ENCODE results near the gene CEP55.
"Not testable (repeated sequence)": the region's sequence is repeated elsewhere in the genome, so short reads cannot be mapped to it uniquely, and the experiment has no call there.

CEP55 gene

GRCh38 chr10:93515071-93516005 is 18.9 kb downstream of the CEP55 start:
- DNase-seq: no peak

GRCh38 chr10:93516006-93516380 is 19.6 kb downstream of the CEP55 start:
- DNase-seq: no peak

GRCh38 chr10:93518531-93518930 is 22.1 kb downstream of the CEP55 start:
- DNase-seq: no peak

GRCh38 chr10:93535293-93535692 is 38.9 kb downstream of the CEP55 start:
- no peak for DNase-seq

- DNase-seq: not testable (repeated sequence)
These were observed 44.5 kb downstream of the CEP55 start for GRCh38 chr10:93540871-93541270.

GRCh38 chr10:93541402-93542357 is 45.3 kb downstream of the CEP55 start:
- peak; percentile 19 for DNase-seq

- DNase-seq: no peak
These were observed 46.0 kb downstream of the CEP55 start for GRCh38 chr10:93542358-93542791.

GRCh38 chr10:93546995-93547394 is 50.6 kb downstream of the CEP55 start:
- not testable (repeated sequence) for DNase-seq

GRCh38 chr10:93547522-93547921 is 51.1 kb downstream of the CEP55 start:
- no peak for DNase-seq

GRCh38 chr10:93548376-93549071 is 52.1 kb downstream of the CEP55 start:
- no peak for DNase-seq

GRCh38 chr10:93550606-93551005 is 54.2 kb downstream of the CEP55 start:
- no peak for DNase-seq

- DNase-seq: no peak
These were observed 56.4 kb downstream of the CEP55 start for GRCh38 chr10:93552780-93553179.

- DNase-seq: no peak
These were observed 57.3 kb downstream of the CEP55 start for GRCh38 chr10:93553482-93554315.

- DNase-seq: no peak
These were observed 57.9 kb downstream of the CEP55 start for GRCh38 chr10:93554316-93554663.

- DNase-seq: peak; percentile 45
These were observed 58.5 kb downstream of the CEP55 start for GRCh38 chr10:93554760-93555432.

GRCh38 chr10:93559490-93559889 is 63.1 kb downstream of the CEP55 start:
- DNase-seq: no peak

- no peak for DNase-seq
These were observed 64.1 kb downstream of the CEP55 start for GRCh38 chr10:93560541-93560940.

GRCh38 chr10:93565446-93565845 is 69.0 kb downstream of the CEP55 start:
- no peak for DNase-seq

- no peak for DNase-seq
These were observed 70.2 kb downstream of the CEP55 start, which contains the start of gene FFAR4 for GRCh38 chr10:93566435-93567276. Gene FFAR4 (plus strand): TSS chr10:93566665. CDS start chr10:93566721, 56 bp downstream.

Measured in CD4-positive, alpha-beta T cell treated with Interleukin-17A for 1 hour (primary cell).